ENCODE measurements around the gene ABHD16A.

DNA sequence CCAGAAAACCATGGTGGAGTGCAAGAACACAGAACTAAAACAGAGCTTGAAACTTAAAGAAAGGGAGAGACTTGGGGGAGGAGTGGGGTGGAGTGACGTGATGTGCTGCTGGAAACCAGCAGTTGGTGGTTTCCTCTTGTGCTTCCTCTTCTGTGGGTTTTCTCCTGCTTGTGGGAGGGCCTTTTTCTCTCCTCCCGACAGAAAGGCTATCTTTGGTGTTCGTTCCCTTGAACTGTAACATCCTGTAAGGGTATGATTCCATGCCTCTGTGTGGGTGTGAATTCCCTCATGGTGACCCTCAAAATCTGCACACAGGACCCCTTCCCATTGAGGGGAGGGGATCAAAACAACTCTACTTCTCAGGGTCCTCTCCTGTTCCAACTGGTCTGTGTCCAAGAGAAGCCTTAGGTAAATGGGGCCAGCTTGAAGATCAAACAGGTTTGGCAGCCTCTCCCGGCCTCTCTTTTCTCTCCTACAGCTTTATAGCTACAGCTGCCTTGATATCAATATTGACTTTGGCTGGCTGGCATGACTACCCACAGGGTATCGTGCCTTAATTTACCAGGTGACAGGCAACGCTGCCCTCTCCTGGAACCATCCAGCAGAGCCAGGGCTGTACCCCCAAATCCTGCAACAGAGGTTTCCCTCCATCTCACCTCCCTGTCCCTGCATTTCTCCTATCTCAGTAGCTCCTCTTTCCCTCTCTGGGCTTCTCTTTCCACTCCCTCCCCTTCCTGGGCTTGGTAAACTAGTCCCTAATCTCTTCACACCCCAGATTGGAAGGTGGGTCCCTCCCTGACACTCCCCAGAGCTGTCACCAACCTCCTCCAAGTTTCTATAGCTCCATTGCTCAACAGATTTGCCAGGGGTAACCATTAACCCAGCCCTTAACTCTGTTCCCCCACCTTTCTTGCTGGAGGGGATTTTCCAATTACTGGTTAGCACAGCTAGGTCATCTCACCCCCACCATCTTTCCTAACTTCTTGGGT, 35.2 kb upstream of the ABHD16A start:
- TF ChIP-seq YY1 (IDR thresholded peaks at IDR 0.05; ENCODE audit: insufficient read depth, insufficient read length) (no peak), ZNF274 (IDR thresholded peaks at IDR 0.05; ENCODE audit: low read depth, low read length) (no peak), SUZ12 (IDR thresholded peaks at IDR 0.05; ENCODE audit: extremely low read depth, insufficient read depth, insufficient read length) (no peak)

All from NT2/D1 (cell line).